ENCODE data around the gene ST8SIA3.

The ST8SIA3 gene

DNA sequence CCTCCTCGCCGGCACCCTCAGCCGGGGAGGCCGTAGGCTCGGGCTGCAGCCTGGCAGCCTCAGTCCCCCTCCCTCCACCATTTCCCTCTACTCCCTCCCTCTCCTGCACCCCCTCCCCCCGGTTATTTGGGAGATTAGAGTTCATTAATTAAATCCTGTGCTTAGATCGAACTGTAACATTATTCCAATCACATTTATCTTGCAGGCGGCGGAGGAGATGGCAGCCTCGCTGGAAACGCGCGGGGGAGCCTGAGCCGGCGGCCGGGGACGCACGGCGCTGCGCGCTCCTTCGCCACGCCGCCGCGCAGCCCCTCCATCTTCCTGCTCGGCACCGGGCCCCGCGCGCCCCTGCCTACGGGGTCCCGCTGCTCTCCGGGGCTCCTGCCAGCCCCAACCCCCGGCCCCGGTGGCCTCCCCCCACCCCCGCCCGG lies at the start of gene ST8SIA3:
Gene ST8SIA3, plus strand, starts transcription at position 287 of the 431 bp plus-strand sequence. CDS start 290 bp downstream, outside the sequence.
- DNase-seq, result no peak

- no peak for DNase-seq
Observed at GRCh38 chr18:57311472-57311871, 40.9 kb upstream of the ST8SIA3 start.

GRCh38 chr18:57312346-57313144 lies 39.8 kb upstream of the ST8SIA3 start:
- no peak for DNase-seq

GRCh38 chr18:57320603-57321002 lies 31.8 kb upstream of the ST8SIA3 start:
- no peak for DNase-seq

DNA sequence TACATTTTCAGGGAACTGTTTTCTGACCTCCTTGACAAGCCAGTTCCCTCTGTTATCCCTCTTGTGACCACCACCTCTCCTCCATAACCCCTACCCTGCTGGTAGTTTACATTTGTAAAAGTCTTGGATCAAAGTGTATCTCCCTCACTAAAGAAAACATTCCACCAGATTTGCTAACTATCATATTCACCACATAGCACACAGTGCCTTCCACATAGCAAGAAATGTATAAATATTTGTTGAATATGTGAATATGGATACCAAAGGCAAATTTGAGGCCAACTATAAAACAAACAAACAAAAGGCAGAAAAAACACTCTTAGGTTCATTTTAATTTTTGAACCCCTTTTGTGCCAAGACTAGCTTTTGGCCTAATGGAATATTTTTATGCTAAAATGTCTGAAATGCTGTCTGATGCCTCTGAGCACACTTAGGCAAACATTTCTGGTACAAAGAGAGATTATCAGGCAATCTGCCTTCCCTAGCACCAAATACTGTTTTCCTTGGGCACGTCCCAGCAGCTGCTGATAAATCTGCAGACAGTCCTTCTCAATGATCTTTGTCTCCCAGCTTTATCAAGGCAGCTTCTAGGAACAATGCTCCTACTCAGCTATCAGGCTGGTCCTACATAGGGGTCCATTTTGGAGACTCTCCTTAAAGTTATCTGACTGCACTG lies 26.7 kb upstream of the ST8SIA3 start:
- no peak for DNase-seq

DNA sequence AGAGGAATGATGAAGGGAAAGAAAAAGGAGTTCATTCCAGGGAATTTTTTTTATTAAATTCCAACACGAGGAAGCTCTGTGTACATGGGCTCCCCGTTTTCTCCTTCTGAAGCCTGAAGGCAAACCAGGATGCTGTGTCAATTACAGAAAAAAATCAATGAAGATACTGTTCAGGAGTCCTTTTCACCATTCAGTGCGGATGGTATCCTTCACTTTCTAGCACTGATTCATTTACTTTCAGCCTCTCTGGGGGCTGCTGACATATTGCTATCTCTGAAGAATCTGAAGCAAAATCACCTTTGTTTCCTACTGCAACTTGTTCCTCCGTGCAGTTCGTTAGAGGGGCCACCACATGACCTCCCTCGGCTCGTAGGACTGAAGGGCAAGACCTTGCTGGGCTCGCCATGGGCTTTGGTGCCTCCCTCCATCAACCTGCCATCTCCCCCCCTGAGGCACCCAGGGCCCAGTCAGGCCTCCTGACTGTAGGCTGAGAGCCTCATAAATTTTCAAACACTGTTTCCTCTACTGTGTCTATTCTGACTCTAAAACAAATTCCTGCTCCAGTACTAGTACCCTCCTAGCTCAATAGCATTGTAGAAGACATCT lies 25.5 kb upstream of the ST8SIA3 start:
- no peak for DNase-seq

DNA sequence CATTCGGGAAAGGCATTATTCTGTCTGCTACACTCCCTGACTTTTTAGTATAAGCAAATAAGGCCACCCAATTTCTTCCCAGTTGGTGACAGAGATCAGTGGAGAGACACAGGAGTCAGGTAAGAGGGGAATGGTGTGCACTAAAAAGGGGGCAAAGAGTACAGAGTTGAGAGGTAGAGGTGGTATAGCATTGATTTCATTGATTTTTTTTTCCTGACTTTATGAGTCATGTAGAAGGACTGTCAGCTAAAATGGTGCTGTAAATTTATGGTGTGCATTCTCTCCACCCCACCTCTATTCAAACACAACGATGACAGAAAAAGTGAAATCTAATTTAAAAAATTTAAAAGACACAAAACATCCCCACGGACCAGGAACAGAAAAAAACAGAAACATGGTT lies 23.7 kb upstream of the ST8SIA3 start:
- no peak for DNase-seq

GRCh38 chr18:57329856-57330255 lies 22.5 kb upstream of the ST8SIA3 start:
- DNase-seq, result no peak

DNA sequence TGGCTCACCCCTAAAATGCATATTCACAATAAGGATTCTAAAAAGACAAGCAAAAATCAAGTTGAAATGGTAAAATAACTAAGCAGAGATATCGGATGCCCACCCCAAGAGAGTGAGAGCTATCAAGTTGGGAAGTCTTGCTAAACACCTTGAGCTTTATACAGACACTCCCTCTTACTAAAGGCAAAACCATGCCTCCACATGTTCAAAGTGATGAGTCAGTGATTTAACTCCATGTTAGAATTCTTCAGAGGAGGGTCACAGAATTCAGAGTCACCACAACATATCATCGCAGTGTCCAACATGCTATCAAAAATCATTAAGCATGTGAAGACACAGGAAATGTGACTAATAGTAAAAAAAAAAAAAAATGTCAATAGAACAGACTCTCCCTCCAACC lies 20.6 kb upstream of the ST8SIA3 start:
- DNase-seq, result no peak

GRCh38 chr18:57333940-57334339 lies 18.4 kb upstream of the ST8SIA3 start:
- DNase-seq, result no peak

DNA sequence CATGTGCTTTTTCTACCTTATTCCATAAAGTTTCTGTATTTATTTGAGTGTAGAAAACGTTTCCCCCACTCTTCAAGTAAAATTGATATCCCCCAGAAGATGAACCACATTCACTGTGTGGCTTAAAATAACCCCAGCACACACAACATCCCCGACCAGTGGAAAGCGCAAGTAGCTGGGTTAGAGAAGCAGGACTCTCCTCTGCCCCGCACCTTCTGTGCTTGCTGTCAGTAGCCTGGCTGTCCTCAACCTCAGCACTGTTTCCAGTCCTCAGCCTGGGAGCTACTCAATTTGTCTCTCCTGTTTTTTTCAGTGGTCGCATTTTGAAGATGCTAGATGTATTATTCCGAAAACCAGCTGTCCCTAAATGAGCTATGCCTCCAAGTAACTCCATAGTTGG lies 18.0 kb upstream of the ST8SIA3 start:
- DNase-seq, result no peak

DNA sequence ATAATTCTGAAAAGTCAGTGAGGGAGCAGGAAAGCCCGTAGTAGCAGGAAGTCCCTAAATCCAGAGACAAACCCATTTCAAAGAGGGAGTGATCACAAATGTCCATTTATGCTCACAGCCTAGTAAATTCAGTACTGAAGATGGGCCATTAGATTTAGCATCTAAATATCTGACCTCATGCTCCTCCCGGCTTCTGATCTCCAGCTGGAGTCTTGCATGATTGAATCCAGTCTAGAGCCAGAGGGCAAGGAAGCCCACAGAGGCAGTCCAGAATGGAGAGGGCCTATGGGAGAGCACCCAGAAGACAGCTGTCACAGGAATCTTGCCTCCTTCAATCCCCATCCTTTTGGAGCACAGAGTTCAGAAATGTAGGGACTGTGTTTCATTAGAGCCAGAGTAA lies 16.0 kb upstream of the ST8SIA3 start:
- DNase-seq, result no peak

DNA sequence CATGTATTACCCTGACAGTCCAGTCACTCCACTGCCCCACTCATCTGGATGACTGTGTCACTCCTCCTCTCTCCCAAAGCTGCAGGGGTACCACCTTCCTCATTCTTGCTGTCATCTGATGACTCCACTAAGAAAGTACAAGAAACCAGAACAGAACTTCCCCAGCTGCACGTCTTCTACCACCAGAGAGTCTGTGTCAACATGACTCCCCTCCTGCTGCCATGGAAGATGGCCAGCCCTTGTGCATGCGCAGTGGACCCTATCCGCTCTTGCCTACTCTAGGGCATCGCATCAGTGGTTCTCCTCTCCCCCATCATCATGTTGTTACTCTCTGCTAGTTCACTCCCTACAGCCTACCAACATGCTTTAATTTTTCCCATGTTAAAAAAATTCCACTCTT lies 14.5 kb upstream of the ST8SIA3 start:
- DNase-seq, result no peak

- no peak for DNase-seq
Observed at GRCh38 chr18:57343833-57344232, 8.5 kb upstream of the ST8SIA3 start.

- no peak for DNase-seq
Observed at GRCh38 chr18:57346876-57347275, 5.5 kb upstream of the ST8SIA3 start.

DNA sequence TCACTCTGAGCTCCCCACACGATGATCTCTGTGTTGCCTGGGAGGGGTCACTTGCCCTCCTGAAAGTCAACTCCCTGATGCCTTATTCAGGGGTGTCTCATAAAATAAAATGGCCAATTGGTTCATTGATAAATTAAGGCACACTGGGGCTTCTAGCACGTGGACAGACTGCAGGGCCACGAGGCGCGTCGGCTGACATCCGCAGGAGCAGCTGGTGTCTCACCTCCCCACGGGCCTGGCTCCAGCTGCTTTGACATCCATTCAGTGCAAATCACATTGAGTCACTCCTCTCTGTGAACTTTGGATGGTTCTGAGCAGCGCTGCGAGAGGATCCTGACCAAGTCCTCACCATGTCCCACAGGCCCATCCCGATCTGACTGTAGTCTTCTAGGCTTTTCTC lies 4.6 kb upstream of the ST8SIA3 start:
- DNase-seq, result no peak

DNA sequence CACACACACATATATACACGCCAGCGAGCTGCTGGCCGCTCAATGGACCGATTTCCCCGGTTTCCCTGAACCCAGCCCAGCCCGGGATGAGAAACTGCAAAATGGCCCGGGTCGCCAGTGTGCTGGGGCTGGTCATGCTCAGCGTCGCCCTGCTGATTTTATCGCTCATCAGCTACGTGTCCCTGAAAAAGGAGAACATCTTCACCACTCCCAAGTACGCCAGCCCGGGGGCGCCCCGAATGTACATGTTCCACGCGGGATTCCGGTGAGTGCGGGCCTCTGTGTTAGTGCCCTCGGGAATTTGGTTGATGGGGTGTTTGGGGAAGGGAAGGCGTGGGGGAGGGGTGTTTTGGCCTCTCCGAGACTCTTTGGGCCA lies 392 bp downstream of the ST8SIA3 start:
- no peak for DNase-seq

- DNase-seq, result no peak
Observed at GRCh38 chr18:57353137-57353939, 981 bp downstream of the ST8SIA3 start.

GRCh38 chr18:57353940-57354461 lies 1.6 kb downstream of the ST8SIA3 start:
- no peak for DNase-seq

DNA sequence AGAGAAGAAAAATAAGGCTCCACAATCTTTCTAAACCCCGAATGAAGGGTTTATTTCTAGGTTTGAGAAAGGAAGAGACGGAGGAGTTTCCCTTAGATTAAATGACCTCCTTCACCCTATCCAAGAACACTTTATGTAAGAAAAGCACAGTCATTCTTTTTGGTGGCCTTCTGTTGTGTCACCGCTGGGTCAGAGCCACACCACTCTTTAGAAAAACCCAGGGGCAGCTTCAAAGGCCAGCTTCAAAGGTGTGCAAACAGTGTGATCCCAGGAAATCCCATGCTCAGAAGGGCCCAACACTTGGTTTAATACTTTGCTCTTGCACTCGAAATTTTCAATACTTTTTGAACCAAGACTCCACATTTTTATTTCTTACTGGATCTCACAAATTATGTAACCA lies 7.1 kb downstream of the ST8SIA3 start:
- no peak for DNase-seq

- no peak for DNase-seq
Observed at GRCh38 chr18:57362714-57363113, 10.4 kb downstream of the ST8SIA3 start.

DNA sequence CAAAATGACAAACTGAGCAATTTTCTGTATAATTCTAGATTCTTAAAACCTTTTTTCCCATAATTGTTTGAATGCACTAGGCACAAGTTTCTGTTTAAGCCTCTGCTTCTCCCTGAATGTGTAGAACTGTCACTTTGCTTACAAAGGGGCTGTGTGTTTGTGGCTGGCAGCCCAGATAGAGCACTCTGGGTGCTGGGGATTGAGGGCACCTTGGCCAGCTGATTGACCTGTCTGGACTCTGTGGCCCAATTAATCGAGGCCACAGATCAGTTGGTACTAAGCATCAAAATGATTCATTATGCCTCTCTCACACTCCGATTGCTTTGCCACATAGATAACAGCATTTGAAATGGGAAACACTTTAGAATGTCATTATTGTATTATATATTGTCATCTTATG lies 12.1 kb downstream of the ST8SIA3 start:
- no peak for DNase-seq

DNA sequence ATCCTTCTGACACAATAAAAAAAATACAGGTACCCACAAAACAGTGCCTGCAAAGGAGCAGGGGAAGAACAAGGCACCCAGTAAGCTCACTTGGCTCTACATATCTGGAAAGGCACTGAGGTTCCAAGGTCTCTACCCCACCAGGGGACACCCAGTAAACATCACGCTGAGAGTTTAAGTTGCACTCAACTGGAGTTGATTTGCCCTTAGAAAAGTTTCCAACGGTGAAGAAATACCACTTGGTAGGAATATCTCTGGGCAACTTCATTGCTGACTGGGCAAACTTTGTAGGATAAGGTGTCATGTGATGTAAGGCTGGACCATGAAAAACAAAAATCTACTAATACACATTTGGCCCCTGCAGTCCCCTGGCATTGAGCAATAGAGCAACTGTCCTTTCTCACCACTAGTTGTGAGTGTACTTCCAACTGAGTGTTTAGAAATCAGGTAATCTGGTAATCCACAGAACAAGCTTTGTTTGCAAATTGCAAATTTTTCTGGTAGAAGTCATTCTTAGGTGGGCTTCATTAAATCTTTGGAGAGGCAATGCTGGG lies 14.2 kb downstream of the ST8SIA3 start:
- no peak for DNase-seq

All from activated naive CD4-positive, alpha-beta T cell treated with anti-CD3 and anti-CD28 coated beads, Interleukin-2, amount 50 U/mL, for 16 hours (primary cell).